ENCODE data around the gene SAPCD2. TPM values are rescaled to one million over a fixed set of nuclear protein-coding genes. Genes with fewer than 3 reads are reported as not detected.

The SAPCD2 gene
- total RNA-seq, 3 donors from 2014 or later, result 2.7 to 11.2 (median 6.0) TPM

DNA sequence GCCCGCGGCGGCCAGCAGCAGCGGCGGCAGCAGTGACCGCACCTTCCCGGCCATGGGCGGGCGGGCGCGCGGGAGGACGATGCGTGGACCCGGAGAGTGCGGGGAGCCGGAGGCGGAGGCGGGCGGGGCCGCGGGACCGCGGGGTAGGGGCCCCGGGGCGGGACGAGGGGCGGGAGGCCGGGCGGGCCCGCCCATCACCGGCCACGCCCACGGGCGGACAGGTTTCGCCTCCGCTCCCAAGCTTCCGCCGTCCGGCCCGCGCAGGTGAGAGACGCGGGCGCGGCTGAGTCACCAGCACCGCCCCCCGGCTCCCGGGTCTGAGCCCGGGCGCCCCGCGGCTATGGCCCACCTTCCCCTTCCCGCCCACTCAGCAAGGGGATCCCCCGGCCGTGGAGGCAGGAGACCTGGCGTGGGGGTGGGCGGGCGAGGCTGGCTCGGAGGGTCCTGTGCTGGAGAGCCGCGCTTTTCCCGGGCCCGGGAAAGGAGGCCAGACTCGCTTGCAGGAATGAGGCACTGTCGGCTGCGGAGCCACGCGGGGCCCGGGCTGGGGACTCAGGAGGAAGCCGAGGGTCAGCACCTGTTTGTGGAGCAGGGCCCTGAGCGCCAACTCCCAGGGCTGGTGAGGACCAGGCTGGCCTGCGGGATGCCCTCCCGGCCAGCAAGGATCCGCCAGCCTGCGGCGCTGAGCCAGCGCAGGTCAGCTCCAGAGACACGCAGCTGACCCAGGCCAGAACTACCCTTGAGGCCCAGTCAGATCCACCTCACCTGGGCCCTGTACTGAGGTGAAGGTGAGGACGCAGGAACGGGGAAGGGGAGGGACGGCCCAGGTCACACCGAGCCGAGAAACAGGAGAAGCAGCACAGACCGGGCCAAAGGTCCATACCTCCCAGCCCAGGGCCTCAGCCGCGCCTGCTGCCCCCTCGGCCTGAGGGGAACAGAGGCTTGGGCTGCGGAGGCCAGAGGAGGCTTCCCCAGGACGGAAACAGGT lies 16.1 kb downstream of the SAPCD2 start, which contains the start of gene ENTPD2:
ENTPD2 (minus strand) TSS at position 118 of the 988 bp plus-strand sequence; CDS start at position 54, 64 bp downstream.
- peak; percentile 82 for ATAC-seq
- Histone ChIP-seq H3K4me1 (ENCODE audit: low read depth) (peaks cover 50% of the 10 kb centered on the region), H3K9me3 (no peaks in the 10 kb centered on the region), H3K4me3 (peak within 1 kb of the TSS; percentile 23), H3K36me3 (ENCODE audit: low read depth) (no peaks in the 10 kb centered on the region)
- peak; percentile 85 to 89 (median 87) for DNase-seq
- intact Hi-C loops (cut with DNase I, micrococcal nuclease), result no loop called here
- TF ChIP-seq, protein P1, sequence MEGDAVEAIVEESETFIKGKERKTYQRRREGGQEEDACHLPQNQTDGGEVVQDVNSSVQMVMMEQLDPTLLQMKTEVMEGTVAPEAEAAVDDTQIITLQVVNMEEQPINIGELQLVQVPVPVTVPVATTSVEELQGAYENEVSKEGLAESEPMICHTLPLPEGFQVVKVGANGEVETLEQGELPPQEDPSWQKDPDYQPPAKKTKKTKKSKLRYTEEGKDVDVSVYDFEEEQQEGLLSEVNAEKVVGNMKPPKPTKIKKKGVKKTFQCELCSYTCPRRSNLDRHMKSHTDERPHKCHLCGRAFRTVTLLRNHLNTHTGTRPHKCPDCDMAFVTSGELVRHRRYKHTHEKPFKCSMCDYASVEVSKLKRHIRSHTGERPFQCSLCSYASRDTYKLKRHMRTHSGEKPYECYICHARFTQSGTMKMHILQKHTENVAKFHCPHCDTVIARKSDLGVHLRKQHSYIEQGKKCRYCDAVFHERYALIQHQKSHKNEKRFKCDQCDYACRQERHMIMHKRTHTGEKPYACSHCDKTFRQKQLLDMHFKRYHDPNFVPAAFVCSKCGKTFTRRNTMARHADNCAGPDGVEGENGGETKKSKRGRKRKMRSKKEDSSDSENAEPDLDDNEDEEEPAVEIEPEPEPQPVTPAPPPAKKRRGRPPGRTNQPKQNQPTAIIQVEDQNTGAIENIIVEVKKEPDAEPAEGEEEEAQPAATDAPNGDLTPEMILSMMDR (IDR thresholded peaks at IDR 0.05), result no peak

DNA sequence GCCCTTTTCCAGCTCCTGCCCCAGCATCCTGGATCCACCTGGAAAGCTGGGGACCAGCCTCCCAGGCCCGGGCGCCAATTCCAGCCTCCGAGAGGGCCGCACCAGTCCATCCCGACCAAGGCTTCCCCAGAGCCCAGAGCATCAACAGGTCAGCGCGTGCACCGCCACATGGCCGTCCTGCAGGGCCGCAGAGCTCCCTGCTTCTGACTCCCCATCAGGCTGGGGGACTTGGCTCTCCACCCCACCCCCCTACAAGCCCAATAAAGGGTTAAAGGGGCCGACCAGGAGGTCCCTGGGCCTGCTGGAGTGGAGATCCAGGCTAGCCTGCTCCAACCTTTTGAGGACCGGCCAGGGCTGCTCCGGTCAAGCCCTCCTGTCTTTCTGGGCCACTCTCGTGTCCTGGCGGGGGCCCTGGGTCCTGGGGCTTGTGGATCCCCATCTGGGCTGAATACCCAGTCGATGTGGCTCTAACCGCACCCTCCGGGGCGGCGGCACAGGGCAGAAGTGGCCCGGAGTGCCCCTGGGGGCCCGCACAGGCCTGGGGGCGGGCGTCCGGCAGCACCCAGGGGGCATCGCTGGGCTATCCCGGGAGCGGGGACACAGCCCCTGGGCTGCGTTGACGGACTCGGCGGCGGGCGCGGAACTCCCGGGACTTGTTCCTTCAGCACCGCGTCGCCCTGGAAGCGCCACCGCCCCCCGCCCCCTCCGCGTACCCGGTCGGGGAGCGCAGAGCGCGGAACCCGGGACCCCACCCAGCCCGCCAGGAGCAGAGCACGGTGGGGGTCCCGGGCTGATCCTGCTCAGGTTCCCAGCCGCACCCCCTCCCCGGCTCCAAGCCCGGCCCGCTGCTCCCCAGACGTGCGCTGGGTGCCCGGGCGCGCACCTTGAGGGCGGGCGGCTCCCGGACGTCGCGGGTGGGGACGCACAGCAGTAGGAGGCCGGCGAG lies 17.1 kb downstream of the SAPCD2 start:
- Histone ChIP-seq H3K9me3 (no peaks in the 10 kb centered on the region), H3K4me3 (peak overlapping the region; percentile 23), H3K36me3 (ENCODE audit: low read depth) (no peaks in the 10 kb centered on the region), H3K4me1 (ENCODE audit: low read depth) (peaks cover 55% of the 10 kb centered on the region)
- peak in 1 of 3 donors; percentile 40 for DNase-seq
- intact Hi-C loops (cut with DNase I, micrococcal nuclease), result no loop called here
- ATAC-seq, result peak; percentile 44
- TF ChIP-seq, protein P1 (IDR thresholded peaks at IDR 0.05), result no peak

DNA sequence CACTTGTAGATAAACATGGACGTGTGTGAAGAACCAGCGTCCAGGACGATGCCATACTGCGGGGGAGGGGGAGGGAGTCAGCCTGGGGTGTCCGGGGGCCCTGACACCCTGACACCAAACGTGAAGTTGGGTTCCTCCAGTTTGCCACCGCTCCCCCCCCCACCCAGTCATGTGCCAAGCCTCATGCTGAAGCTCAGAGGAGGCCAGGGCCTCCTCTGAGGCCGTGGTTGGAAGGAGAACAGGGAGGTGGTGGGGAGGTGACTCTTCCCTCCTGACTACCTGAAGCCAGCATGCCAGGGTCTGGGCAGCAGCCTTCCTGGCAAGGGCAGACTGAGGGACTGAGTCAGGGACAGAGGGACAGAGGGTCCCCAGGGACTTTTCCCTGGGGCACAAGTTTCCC lies 18.1 kb downstream of the SAPCD2 start:
- DNase-seq, result peak in 1 of 3 donors; percentile 21
- intact Hi-C loops (cut with DNase I, micrococcal nuclease), result no loop called here
- no peaks in the 10 kb centered on the region for H3K36me3 ChIP-seq (ENCODE audit: low read depth)
- no peak for ATAC-seq
- no peaks in the 10 kb centered on the region for H3K9me3 ChIP-seq
- no peak overlapping the region for H3K4me3 ChIP-seq
- peaks cover 45% of the 10 kb centered on the region for H3K4me1 ChIP-seq (ENCODE audit: low read depth)
- TF ChIP-seq, protein P1 (IDR thresholded peaks at IDR 0.05), result no peak

DNA sequence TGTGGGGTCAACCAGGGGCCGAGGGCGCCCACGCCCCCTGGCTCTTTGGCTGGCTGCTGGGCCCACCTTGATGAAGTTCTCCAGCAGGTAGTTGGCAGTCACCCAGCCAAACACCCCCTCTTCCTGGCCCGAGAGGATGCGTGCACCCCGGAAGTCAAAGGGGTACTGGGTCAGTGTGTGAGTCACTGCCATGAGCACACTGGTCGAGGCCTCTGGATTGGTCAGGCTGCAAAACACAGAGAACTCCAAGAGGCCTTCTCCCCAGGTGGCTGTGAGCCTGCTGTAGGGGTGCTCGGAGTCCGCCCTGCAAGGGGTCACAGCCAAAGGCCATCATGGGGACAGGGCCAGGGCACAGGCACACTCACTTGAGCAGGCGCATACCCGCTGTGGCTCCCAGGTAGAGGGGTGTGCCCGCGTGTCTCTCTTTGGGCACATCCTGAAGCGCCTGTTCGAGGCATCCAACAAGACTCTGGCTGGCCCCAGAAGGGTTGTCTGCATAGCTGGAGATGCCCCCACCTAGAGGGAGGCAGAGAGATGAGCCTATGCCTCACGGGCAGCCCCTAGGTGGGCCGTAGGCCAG lies 19.1 kb downstream of the SAPCD2 start:
- TF ChIP-seq, protein P1 (IDR thresholded peaks at IDR 0.05), result no peak
- no peaks in the 10 kb centered on the region for H3K9me3 ChIP-seq
- ATAC-seq (no peak), DNase-seq (peak in 1 of 3 donors; percentile 22)
- no peaks in the 10 kb centered on the region for H3K36me3 ChIP-seq (ENCODE audit: low read depth)
- H3K4me3 ChIP-seq, result no peak overlapping the region
- intact Hi-C loops (cut with DNase I, micrococcal nuclease), result no loop called here
- H3K4me1 ChIP-seq (ENCODE audit: low read depth), result peaks cover 37% of the 10 kb centered on the region

DNA sequence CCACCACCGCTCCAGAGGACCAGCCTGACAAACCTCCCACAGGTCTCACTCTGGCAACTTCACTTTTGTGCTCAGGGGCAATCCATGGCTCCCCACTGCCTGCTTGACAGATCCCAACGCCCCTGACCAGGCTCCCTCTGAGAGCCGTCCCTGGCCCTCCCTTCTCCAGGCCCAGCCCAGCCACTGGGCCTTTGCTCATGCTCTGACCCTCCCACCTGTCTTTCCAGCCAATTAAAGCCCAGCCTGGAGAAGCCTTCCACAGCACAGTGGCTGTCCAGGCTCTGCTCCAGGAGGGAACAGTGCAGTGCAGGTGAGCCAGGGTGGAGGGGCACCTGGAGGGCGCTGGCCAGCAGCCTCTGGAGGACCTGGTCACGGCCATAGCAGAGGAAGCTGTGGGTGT lies 19.8 kb downstream of the SAPCD2 start:
- peak in 1 of 3 donors; percentile 19 for DNase-seq
- Histone ChIP-seq H3K9me3 (no peaks in the 10 kb centered on the region), H3K4me1 (ENCODE audit: low read depth) (peaks cover 34% of the 10 kb centered on the region), H3K36me3 (ENCODE audit: low read depth) (no peaks in the 10 kb centered on the region), H3K4me3 (no peak overlapping the region)
- intact Hi-C loops (cut with DNase I, micrococcal nuclease), result no loop called here
- TF ChIP-seq, protein P1 (IDR thresholded peaks at IDR 0.05), result no peak
- no peak for ATAC-seq
